D721Med (cell line): ENCODE measurements around the gene LIPH.

Source experiments
- DNase-seq: peaks from one replicate; pipeline ENCODE4 v3.0.0; 2011; ENCODE audit warnings: low spot score; ENCODE audit not compliant: insufficient read length
- FAIRE-seq: peaks from 2 replicates; lab custom pipeline; 2011; peaks lifted over from hg19 to GRCh38; lab: Jason Lieb, UNC
- CTCF ChIP-seq: IDR thresholded peaks from 2 replicates; pipeline ENCODE4 v1.5.1; 2012; ENCODE audit warnings: mild to moderate bottlenecking, control low read depth; ENCODE audit not compliant: insufficient read depth; ENCODE audit errors: missing control alignments

The LIPH gene

GRCh38 chr3:185540695-185541094 is 11.7 kb downstream of the LIPH start:
- TF ChIP-seq CTCF, result no peak
- DNase-seq, result no peak
- FAIRE-seq, result no peak

GRCh38 chr3:185539934-185540333 is 12.5 kb downstream of the LIPH start:
- FAIRE-seq, result no peak
- TF ChIP-seq CTCF, result no peak
- DNase-seq, result no peak

- TF ChIP-seq CTCF, result no peak
- FAIRE-seq, result no peak
- no peak for DNase-seq
These were observed 14.9 kb downstream of the LIPH start for GRCh38 chr3:185537369-185537970.

- DNase-seq (no peak), FAIRE-seq (no peak)
- no peak for TF ChIP-seq CTCF
These were observed 17.9 kb downstream of the LIPH start for GRCh38 chr3:185534511-185534910.

- FAIRE-seq (no peak), DNase-seq (no peak)
- TF ChIP-seq CTCF, result no peak
These were observed 19.5 kb downstream of the LIPH start for GRCh38 chr3:185532901-185533300.

- FAIRE-seq (no peak), DNase-seq (no peak)
- TF ChIP-seq CTCF, result no peak
These were observed 21.5 kb downstream of the LIPH start for GRCh38 chr3:185530856-185531255.

- DNase-seq (no peak), FAIRE-seq (no peak)
- no peak for TF ChIP-seq CTCF
These were observed 23.9 kb downstream of the LIPH start for GRCh38 chr3:185528532-185528931.
